ENCODE measurements around the gene EGFL8. TPM values are rescaled to one million over a fixed set of nuclear protein-coding genes. Genes with fewer than 3 reads are reported as not detected.
A peak's percentile ranks its signal among the peaks of the same experiment; 100 is the strongest.

The EGFL8 gene
- total RNA-seq, 4 donors from 2014 or later, result 7.3 to 66.5 (median 15.4) TPM

- H3K4me3 ChIP-seq, result peak overlapping the region; percentile 97
- no peaks in the 10 kb centered on the region for H3K9me3 ChIP-seq
- peaks cover 41% of the 10 kb centered on the region for H3K4me1 ChIP-seq
- H3K27ac ChIP-seq, result peak overlapping the region; percentile 93
- TF ChIP-seq POLR2AphosphoS5 (IDR thresholded peaks at IDR 0.05), result no peak
- TF ChIP-seq CTCF (IDR thresholded peaks at IDR 0.05), result no peak
- TF ChIP-seq POLR2A (IDR thresholded peaks at IDR 0.05), result no peak
- no peak for TF ChIP-seq EP300 (IDR thresholded peaks at IDR 0.05)
- no peak for DNase-seq (ENCODE audit: low spot score in 2 of 2)
- no peaks in the 10 kb centered on the region for H3K27me3 ChIP-seq
- WGBS, result 93% methylated on average over 13 of the region's 13 CpGs
- H3K36me3 ChIP-seq, result peaks cover 30% of the 10 kb centered on the region
Observed at GRCh38 chr6:32128751-32129296, 35.6 kb upstream of the EGFL8 start.

GRCh38 chr6:32129297-32130088 is 34.9 kb upstream of the EGFL8 start:
- peaks cover 41% of the 10 kb centered on the region for H3K4me1 ChIP-seq
- H3K27ac ChIP-seq, result peak overlapping the region; percentile 93
- 28% methylated on average over 21 of the region's 22 CpGs for WGBS
- no peaks in the 10 kb centered on the region for H3K27me3 ChIP-seq
- TF ChIP-seq CTCF (IDR thresholded peaks at IDR 0.05) (no peak), POLR2AphosphoS5 (IDR thresholded peaks at IDR 0.05) (peak in 1 of 3 donors; percentile 81)
- H3K36me3 ChIP-seq, result peaks cover 23% of the 10 kb centered on the region
- H3K9me3 ChIP-seq, result no peaks in the 10 kb centered on the region
- peak overlapping the region; percentile 97 for H3K4me3 ChIP-seq
- no peak for DNase-seq (ENCODE audit: low spot score in 2 of 2)

DNA sequence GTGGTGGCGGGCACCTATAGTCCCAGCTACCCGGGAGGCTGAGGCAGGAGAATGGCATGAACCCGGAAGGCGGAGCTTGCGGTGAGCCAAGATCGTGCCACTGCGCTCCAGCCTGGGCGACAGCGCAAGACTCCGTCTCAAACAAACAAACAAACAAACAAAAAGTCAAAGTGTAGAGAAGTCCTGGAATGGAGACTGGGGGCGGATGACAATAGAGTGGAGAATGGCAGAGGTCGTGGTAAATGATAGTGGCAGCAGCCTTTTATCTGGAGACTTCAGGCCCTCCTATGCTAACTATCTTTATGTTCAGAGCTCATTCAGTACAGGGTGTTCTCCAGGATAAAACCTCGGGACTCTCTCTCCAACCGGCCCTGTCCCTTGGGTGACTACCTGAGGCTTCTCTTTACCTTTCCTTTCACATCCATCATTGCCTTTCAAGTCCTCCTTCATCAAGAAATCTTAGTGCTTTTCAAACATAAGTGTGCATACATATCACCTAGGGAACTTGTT is 32.9 kb upstream of the EGFL8 start:
- H3K4me3 ChIP-seq, result no peak overlapping the region
- H3K4me1 ChIP-seq, result peaks cover 33% of the 10 kb centered on the region
- peaks cover 3% of the 10 kb centered on the region for H3K36me3 ChIP-seq
- TF ChIP-seq POLR2AphosphoS5 (IDR thresholded peaks at IDR 0.05) (no peak), POLR2A (IDR thresholded peaks at IDR 0.05) (no peak), CTCF (IDR thresholded peaks at IDR 0.05) (no peak), EP300 (IDR thresholded peaks at IDR 0.05) (no peak)
- H3K9me3 ChIP-seq, result no peaks in the 10 kb centered on the region
- H3K27me3 ChIP-seq, result no peaks in the 10 kb centered on the region
- H3K27ac ChIP-seq, result peak overlapping the region; percentile 32
- DNase-seq (ENCODE audit: low spot score in 2 of 2), result no peak
- 89% methylated on average over 14 of the region's 14 CpGs for WGBS

DNA sequence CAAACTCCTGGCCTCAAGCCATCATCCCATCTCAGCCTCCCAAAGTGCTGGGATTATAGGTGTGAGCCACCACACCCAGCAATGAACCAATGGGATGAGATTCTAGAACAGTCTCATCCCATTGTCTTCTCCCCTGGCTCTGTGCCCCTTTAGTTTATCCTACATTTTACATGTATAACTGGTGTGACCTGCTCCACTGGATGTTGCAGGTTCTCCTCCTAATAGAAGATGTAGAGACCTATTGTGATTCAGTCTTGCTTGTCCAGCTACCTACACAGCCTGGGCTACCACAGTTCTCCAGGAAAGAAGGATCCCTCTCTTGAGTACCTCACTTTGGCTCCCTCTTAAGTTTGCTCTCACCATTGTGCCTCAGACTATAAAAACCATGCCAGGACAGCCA is 32.3 kb upstream of the EGFL8 start:
- Histone ChIP-seq H3K4me3 (no peak overlapping the region), H3K36me3 (no peaks in the 10 kb centered on the region), H3K4me1 (peaks cover 27% of the 10 kb centered on the region), H3K27me3 (no peaks in the 10 kb centered on the region), H3K27ac (peak overlapping the region; percentile 69), H3K9me3 (no peaks in the 10 kb centered on the region)
- TF ChIP-seq CTCF (IDR thresholded peaks at IDR 0.05) (no peak), POLR2AphosphoS5 (IDR thresholded peaks at IDR 0.05) (no peak), EP300 (IDR thresholded peaks at IDR 0.05) (no peak), POLR2A (IDR thresholded peaks at IDR 0.05) (no peak)
- DNase-seq (ENCODE audit: low spot score in 2 of 2), result peak in 1 of 2 donors; percentile 32

DNA sequence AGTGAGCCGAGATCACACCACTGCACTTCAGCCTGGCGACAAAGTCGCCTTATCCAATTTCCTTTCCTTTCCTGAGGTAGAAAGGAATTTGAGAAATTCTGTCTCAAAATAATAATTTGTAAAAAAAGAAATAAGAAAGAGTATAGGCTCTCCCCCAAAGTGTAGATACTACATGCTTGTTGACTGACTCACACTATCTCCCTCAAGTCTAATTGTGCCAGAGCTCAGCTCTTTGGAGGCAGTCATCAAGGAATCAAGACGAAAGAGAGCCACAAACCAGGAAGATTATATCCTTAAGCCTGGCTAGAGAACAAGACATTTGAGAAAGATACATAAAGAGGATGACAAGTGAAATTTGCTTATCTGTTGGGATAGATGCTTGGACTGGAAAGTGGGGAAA is 30.6 kb upstream of the EGFL8 start:
- WGBS, result 83% methylated on average over 4 of the region's 4 CpGs
- peaks cover 14% of the 10 kb centered on the region for H3K4me1 ChIP-seq

More for the DNA sequence above, 30.6 kb upstream of the EGFL8 start:
- Histone ChIP-seq H3K9me3 (no peaks in the 10 kb centered on the region), H3K36me3 (no peaks in the 10 kb centered on the region), H3K27ac (no peak overlapping the region), H3K27me3 (no peaks in the 10 kb centered on the region), H3K4me3 (no peak overlapping the region)
- TF ChIP-seq POLR2AphosphoS5 (IDR thresholded peaks at IDR 0.05), result no peak
- TF ChIP-seq POLR2A (IDR thresholded peaks at IDR 0.05), result no peak
- no peak for TF ChIP-seq EP300 (IDR thresholded peaks at IDR 0.05)
- no peak for TF ChIP-seq CTCF (IDR thresholded peaks at IDR 0.05)
- no peak for DNase-seq (ENCODE audit: low spot score in 2 of 2)

All from suprapubic skin (tissue), 4 donors.